HEK293 (cell line): Measurements from ENCODE around the gene ZNF37A.

Experiments
- CTCF ChIA-PET: fragments of 350-600 bp; formaldehyde crosslinking; extraction: SDS; loops from one replicate; lab custom pipeline; 2021; ENCODE audit warnings: antibody characterized with exemption; lab: Yijun Ruan, JAX
- POLR2A ChIA-PET: fragments of 300-600 bp; formaldehyde crosslinking; extraction: SDS; loops from one replicate; lab custom pipeline; 2020; ENCODE audit warnings: antibody characterized with exemption, inconsistent platforms; lab: Yijun Ruan, JAX
- H3K27ac ChIP-seq: fragments of 200-500 bp; sonication (Bioruptor generic); 2 replicates; pipeline ENCODE4 v1.5.1; 2014; ENCODE audit warnings: low read depth, low read length, control low read depth, inconsistent platforms; ENCODE audit errors: extremely low read depth
- H3K36me3 ChIP-seq, 2 experiments: fragments of 200-500 bp in 1 of 2; sonication (Bioruptor generic) in 1 of 2; 1 replicate in 1 of 2; 2 replicates in 1 of 2; pipeline ENCODE4 v1.5.1; 2014 to 2017; ENCODE audit warnings: inconsistent platforms in 2 of 2, low read length in 2 of 2; ENCODE audit not compliant: control insufficient read depth in 2 of 2, insufficient read depth in 1 of 2
- H3K4me1 ChIP-seq: fragments of 200-500 bp; sonication (Bioruptor generic); 2 replicates; pipeline ENCODE4 v1.5.1; 2014; ENCODE audit warnings: mild to moderate bottlenecking, low read length, inconsistent platforms; ENCODE audit not compliant: control insufficient read depth, insufficient read depth
- H3K4me3 ChIP-seq: 2 replicates; pipeline ENCODE4 v1.5.1; 2011; ENCODE audit warnings: low read depth, mild to moderate bottlenecking, control low read depth, low read length, moderate library complexity
- H3K9me3 ChIP-seq: fragments of 200-500 bp; sonication (Bioruptor generic); 2 replicates; pipeline ENCODE4 v1.5.1; 2014; ENCODE audit warnings: low read depth, low read length, inconsistent platforms; ENCODE audit not compliant: control insufficient read depth, insufficient read depth
- BCL11A ChIP-seq: fragments of 450-650 bp; formaldehyde crosslinking; IDR thresholded peaks from 2 replicates; pipeline ENCODE4 v1.5.1; 2016; ENCODE audit warnings: low read depth, missing biosample characterization, missing genetic modification characterization
- RBAK ChIP-seq: fragments of 450-650 bp; formaldehyde crosslinking; IDR thresholded peaks from 2 replicates; pipeline ENCODE4 v1.5.1; 2016; ENCODE audit warnings: missing biosample characterization, missing genetic modification characterization
- ZBTB10 ChIP-seq: fragments of 450-650 bp; formaldehyde crosslinking; IDR thresholded peaks from 2 replicates; pipeline ENCODE4 v1.5.1; 2016; ENCODE audit warnings: missing biosample characterization, missing genetic modification characterization
- ZFHX2 ChIP-seq: fragments of 450-650 bp; formaldehyde crosslinking; conservative IDR thresholded peaks from 2 replicates; pipeline ENCODE4 v1.5.1; 2016; ENCODE audit warnings: missing biosample characterization, missing genetic modification characterization
- ZNF138 ChIP-seq: fragments of 450-650 bp; formaldehyde crosslinking; IDR thresholded peaks from 2 replicates; pipeline ENCODE4 v1.5.1; 2016; ENCODE audit warnings: missing biosample characterization, missing genetic modification characterization, borderline replicate concordance
- ZNF184 ChIP-seq: fragments of 450-650 bp; IDR thresholded peaks from 2 replicates; pipeline ENCODE4 v1.5.1; 2018; ENCODE audit warnings: missing biosample characterization, mild to moderate bottlenecking, missing genetic modification characterization
- ZNF2 ChIP-seq: fragments of 450-650 bp; formaldehyde crosslinking; IDR thresholded peaks from 2 replicates; pipeline ENCODE4 v1.5.1; 2016; ENCODE audit warnings: missing biosample characterization, missing genetic modification characterization
- ZNF221 ChIP-seq: fragments of 450-650 bp; formaldehyde crosslinking; IDR thresholded peaks from 2 replicates; pipeline ENCODE4 v1.5.1; 2017; ENCODE audit warnings: missing biosample characterization, missing genetic modification characterization, borderline replicate concordance
- ZNF239 ChIP-seq: fragments of 450-650 bp; formaldehyde crosslinking; IDR thresholded peaks from 2 replicates; pipeline ENCODE4 v1.5.1; 2016; ENCODE audit warnings: missing biosample characterization, missing genetic modification characterization
- ZNF513 ChIP-seq: fragments of 450-650 bp; IDR thresholded peaks from 2 replicates; pipeline ENCODE4 v1.5.1; 2018; ENCODE audit warnings: missing biosample characterization, missing genetic modification characterization
- ZNF561 ChIP-seq: fragments of 450-650 bp; IDR thresholded peaks from 2 replicates; pipeline ENCODE4 v1.5.1; 2018; ENCODE audit warnings: missing biosample characterization, missing genetic modification characterization, borderline replicate concordance
- ZNF670 ChIP-seq: fragments of 450-650 bp; formaldehyde crosslinking; IDR thresholded peaks from 2 replicates; pipeline ENCODE4 v1.5.1; 2016; ENCODE audit warnings: missing biosample characterization, missing genetic modification characterization, low read depth
- ZNF768 ChIP-seq: fragments of 450-650 bp; formaldehyde crosslinking; IDR thresholded peaks from 2 replicates; pipeline ENCODE4 v1.5.1; 2018; ENCODE audit warnings: missing biosample characterization, mild to moderate bottlenecking, missing genetic modification characterization
- ZNF791 ChIP-seq: fragments of 450-650 bp; formaldehyde crosslinking; IDR thresholded peaks from 2 replicates; pipeline ENCODE4 v1.5.1; 2016; ENCODE audit warnings: missing biosample characterization, missing genetic modification characterization
- ZNF792 ChIP-seq: fragments of 450-650 bp; formaldehyde crosslinking; IDR thresholded peaks from 2 replicates; pipeline ENCODE4 v1.5.1; 2016; ENCODE audit warnings: missing biosample characterization, missing genetic modification characterization
- TF ChIP-seq, protein P1 (sequence below): fragments of 450-650 bp; formaldehyde crosslinking; IDR thresholded peaks from 2 replicates; pipeline ENCODE4 v1.5.1; 2016; ENCODE audit warnings: missing biosample characterization, missing genetic modification characterization

ZNF37A gene

DNA sequence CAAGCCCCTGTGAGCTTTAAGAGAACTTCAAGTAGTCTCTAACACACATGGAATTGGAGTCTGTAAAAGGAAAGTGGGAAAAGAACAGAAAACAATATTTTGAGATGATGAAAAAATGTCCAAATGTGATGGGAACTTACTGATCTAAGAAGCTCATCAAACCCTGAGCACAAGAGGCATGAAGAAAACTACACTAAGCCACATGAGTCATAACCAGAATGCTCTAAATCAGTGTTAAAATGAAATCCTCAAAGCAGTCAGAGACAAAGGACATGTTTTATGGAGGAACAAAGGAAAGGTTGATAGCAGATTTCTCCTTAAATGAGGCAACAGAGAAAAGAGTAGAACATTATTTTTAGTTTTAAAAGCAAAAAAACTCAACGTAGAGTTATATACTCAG, 46.5 kb upstream of the ZNF37A start (continued):
- TF ChIP-seq ZBTB10 (tag by site-specific recombination) (no peak), ZNF561 (tag by site-specific recombination) (no peak), ZNF792 (no peak), BCL11A (no peak), ZNF791 (tag by site-specific recombination) (no peak)
- TF ChIP-seq, protein P1, sequence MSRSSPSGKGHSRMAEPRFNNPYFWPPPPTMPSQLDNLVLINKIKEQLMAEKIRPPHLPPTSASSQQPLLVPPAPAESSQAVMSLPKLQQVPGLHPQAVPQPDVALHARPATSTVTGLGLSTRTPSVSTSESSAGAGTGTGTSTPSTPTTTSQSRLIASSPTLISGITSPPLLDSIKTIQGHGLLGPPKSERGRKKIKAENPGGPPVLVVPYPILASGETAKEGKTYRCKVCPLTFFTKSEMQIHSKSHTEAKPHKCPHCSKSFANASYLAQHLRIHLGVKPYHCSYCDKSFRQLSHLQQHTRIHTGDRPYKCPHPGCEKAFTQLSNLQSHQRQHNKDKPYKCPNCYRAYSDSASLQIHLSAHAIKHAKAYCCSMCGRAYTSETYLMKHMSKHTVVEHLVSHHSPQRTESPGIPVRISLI (tag by site-specific recombination): no peak

DNA sequence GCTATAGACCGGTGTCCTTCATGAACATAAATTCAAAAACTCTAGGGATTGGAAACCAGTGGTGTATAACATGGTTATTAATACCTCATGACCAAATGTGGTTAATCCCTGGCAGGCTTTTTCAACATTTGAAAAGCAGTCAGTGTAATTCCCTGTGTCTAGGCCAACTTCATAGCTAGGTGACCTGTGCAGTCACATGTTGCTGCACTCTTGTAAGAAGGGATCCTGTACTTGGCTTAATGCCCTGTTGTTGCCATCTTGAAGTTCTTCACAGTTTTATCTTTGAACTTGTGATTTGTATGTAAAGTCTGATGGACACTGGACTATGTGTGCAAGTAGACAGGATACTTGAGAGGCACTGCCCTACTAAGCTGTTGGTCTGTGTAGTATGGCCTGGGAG, 43.9 kb upstream of the ZNF37A start:
- no peak for TF ChIP-seq ZNF184 (tag by site-specific recombination)
- TF ChIP-seq ZNF513 (tag by site-specific recombination): no peak
- no peak for TF ChIP-seq ZNF2 (tag by site-specific recombination)
- no peak for TF ChIP-seq ZNF221 (tag by site-specific recombination)
- TF ChIP-seq ZFHX2 (tag by site-specific recombination): no peak
- TF ChIP-seq, all 188 proteins: peak for 0
- Histone ChIP-seq H3K9me3 (no peaks in the 10 kb centered on the region), H3K36me3 (peaks cover 10 to 27% of the 10 kb centered on the region in 2 experiments), H3K4me1 (no peaks in the 10 kb centered on the region), H3K27ac (no peak overlapping the region), H3K4me3 (no peak overlapping the region)
- CTCF ChIA-PET: interaction anchor here (0.6 to 0.8 kb wide), 2 partner anchors 8 to 536 kb away, joined by 3 read pairs; no protein-coding TSS in a partner anchor
- POLR2A ChIA-PET: no interaction called here

- no peaks in the 10 kb centered on the region for H3K4me1 ChIP-seq
- ChIA-PET POLR2A (no interaction called here), CTCF (no interaction called here)
- H3K27ac ChIP-seq: no peak overlapping the region
- no peak overlapping the region for H3K4me3 ChIP-seq
- TF ChIP-seq RBAK (tag by site-specific recombination) (no peak), ZFHX2 (tag by site-specific recombination) (no peak), ZNF768 (tag by site-specific recombination) (no peak), ZNF239 (no peak), ZNF670 (tag by site-specific recombination) (no peak), ZNF138 (tag by site-specific recombination) (no peak)
- peaks cover 4 to 53% of the 10 kb centered on the region in 2 experiments; a peak in 2 of 3 replicates for H3K36me3 ChIP-seq
- H3K9me3 ChIP-seq: no peaks in the 10 kb centered on the region
These were observed 39.8 kb upstream of the ZNF37A start for GRCh38 chr10:38054361-38054797.
